PC-3 (cell line): Measurements from ENCODE around the gene CCL1.

Experiments used
- EZH2 ChIP-seq: fragments of 300-600 bp; sonication (generic); IDR thresholded peaks from one replicate; pipeline ENCODE4 v1.6.1; 2017; ENCODE audit warnings: antibody characterized with exemption, mild to moderate bottlenecking, low read length; ENCODE audit not compliant: unreplicated experiment
- EZH2phosphoT487 ChIP-seq: fragments of 300-600 bp; sonication (generic); IDR thresholded peaks from 2 replicates; pipeline ENCODE4 v1.6.1; 2018; ENCODE audit warnings: mild to moderate bottlenecking, antibody characterized with exemption, low read length, borderline replicate concordance
- TF ChIP-seq, protein P1 (sequence below): fragments of 300-600 bp; sonication (generic); conservative IDR thresholded peaks from 2 replicates; pipeline ENCODE4 v1.5.1; 2017; ENCODE audit warnings: antibody characterized with exemption, low read depth, mild to moderate bottlenecking, low read length

DNA sequence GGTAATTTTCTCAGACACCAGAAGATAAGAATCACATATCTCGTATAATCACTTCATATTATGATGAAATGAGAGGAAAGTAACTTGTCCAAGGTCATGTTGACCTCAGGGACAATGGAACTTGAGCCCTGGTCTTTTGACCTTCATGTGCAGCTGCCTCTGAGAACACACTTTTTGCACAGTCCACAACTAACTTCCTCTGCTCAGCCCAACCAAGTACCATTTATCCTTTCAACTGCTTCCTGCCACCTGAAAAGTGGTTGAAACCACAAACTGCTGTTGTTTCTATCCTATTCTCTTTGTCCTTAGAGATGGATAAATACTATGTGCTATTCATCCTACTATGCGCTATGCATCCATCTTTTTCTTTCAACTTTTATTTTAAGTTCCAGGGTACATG lies 2.3 kb upstream of the CCL1 start:
- TF ChIP-seq, protein P1, sequence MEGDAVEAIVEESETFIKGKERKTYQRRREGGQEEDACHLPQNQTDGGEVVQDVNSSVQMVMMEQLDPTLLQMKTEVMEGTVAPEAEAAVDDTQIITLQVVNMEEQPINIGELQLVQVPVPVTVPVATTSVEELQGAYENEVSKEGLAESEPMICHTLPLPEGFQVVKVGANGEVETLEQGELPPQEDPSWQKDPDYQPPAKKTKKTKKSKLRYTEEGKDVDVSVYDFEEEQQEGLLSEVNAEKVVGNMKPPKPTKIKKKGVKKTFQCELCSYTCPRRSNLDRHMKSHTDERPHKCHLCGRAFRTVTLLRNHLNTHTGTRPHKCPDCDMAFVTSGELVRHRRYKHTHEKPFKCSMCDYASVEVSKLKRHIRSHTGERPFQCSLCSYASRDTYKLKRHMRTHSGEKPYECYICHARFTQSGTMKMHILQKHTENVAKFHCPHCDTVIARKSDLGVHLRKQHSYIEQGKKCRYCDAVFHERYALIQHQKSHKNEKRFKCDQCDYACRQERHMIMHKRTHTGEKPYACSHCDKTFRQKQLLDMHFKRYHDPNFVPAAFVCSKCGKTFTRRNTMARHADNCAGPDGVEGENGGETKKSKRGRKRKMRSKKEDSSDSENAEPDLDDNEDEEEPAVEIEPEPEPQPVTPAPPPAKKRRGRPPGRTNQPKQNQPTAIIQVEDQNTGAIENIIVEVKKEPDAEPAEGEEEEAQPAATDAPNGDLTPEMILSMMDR: no peak
- TF ChIP-seq EZH2phosphoT487 (no peak), EZH2 (no peak)
